Left lobe of liver (tissue), 2 donors: ENCODE results near the gene MBD5. TPM values are rescaled to one million over a fixed set of nuclear protein-coding genes. Genes with fewer than 3 reads are reported as not detected.

Experiments used
- ATAC-seq: fragments of 200-7000 bp; cut with Tn5 transposase; one replicate; pipeline ENCODE4 v1.9.1; 2020; ENCODE audit warnings: mild to moderate bottlenecking, moderate library complexity
- DNase-seq: peaks from one replicate; pipeline ENCODE4 v3.0.0-alpha.2; 2020; ENCODE audit warnings: low spot score
- total RNA-seq: library from RNA; stranded (reverse); gene quantifications from one replicate; pipeline ENCODE4 v1.2.1, GENCODE V29; 2021
- donor health status: DM: no; HTN: no; CAD: no; lungs with moderate emphysema.
- donor health status: DM: no; HTN: yes; CAD: no.

Gene MBD5
- total RNA-seq, 1 donor from 2014 or later, result 9.8 TPM

DNA sequence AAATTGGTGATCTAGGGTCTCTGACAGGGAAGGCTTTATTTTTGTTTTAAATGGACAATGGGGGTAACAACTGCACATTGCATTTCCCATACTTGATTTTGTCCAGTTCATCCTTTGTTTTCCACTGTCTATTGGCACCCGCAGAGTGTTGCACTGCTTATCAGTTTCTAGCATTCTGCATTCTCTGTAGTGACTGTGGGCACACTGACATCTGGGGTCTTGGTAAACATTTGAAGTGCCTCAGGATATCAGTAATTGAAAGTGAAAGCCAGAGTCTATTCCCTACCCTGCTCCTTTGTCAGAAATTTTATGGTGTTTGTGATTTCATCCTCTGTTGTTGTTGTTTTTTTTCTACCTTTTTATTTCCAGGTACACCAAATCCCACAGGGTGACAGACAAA is 491.6 kb downstream of the MBD5 start:
- ATAC-seq, result no peak

DNA sequence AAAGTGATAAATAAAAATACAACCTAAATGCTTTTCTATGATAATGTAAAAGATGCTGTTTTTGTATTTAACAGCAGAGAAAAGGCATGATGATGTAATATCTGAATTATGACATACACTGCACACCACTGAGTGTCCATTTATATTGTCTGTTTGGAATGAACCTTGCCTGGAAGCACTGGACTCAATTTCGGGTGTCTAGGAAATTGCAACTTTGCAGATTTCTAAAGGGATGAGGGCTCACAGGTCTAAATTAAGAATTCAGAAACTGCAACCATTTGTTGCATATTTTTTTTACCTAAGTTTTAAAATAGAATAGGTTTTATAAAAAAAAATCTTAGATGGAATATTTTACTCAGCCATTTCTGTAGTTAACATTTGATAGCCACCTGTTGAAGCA is 492.5 kb downstream of the MBD5 start:
- ATAC-seq, result no peak
- no peak for DNase-seq

More for the DNA sequence above, 491.6 kb downstream of the MBD5 start:
- no peak for DNase-seq

DNA sequence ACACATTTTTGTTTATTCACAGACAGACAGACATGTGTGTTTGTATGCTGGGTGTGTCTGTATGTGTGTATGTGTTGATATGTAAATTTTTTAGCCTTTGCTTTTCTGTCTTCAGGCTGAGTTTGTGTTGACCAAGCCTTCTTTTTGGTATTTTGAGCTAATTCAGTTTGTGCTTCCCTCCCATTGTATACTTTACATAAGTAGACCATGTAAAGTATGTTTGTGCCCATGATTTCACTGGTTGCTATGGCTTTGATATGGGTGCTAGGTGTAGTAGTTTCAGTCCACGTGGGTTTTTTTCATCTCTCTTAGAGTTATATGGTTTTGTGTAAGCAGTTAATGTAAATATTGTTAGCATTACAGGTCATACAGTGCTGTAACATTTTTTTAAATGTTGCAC is 494.2 kb downstream of the MBD5 start:
- DNase-seq (no peak), ATAC-seq (no peak)

DNA sequence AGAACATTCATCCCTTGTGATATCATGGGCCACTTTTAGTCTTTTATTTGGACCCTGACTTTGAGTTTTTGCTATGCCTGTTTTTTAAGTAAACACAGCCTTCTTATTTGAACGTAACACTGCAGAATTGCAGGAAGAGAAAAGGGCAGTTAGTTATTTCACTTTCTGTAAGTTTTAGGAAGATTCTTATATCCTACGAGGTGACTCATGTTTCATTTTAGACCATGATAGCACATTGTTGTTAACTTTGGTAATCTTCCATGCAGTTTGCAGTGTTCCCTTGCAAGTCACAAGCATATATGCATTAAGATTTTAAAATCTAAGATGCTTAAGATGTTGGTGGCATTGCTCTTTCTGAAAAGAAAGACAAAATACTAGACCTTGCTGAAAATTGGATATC is 495.1 kb downstream of the MBD5 start:
- DNase-seq (no peak), ATAC-seq (no peak)

DNA sequence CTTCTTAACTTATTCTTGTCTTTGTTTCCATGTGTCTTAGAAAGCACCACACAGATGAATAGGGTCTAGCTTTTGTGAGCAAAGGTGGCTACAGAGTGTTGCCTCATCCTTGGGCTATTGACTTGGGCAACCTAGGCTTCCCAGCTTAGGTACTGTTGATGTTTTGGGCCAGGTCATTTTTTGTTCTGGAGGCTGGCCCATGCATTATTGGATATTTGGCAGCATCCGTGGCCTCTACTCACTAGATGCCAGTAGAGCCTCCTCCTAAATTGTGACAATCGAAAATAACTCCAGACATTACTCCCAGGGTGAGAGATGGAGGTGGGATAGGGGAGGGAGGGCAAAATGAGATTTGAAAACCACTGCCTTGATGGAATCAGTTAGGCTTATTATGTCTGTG is 496.4 kb downstream of the MBD5 start:
- ATAC-seq, result no peak
- no peak for DNase-seq

DNA sequence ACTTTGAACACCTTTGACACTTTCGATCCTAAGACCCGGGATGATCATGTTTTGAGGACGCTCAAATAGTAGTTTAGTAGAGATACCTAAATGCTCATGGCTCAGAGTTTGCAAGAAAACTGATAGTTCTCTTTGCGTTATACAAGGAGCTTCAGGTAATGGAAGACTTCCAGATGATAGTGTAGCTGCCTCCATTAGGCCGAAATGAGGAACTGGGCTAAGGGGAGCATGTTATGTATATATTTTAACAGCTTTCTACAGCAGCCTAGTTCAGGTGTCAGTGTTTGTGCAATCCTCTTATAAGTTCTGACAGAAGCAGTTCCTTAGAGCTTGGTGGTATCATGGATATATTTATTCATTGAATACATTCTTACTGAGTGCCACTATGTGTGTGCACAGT is 496.9 kb downstream of the MBD5 start:
- ATAC-seq (no peak), DNase-seq (no peak)

DNA sequence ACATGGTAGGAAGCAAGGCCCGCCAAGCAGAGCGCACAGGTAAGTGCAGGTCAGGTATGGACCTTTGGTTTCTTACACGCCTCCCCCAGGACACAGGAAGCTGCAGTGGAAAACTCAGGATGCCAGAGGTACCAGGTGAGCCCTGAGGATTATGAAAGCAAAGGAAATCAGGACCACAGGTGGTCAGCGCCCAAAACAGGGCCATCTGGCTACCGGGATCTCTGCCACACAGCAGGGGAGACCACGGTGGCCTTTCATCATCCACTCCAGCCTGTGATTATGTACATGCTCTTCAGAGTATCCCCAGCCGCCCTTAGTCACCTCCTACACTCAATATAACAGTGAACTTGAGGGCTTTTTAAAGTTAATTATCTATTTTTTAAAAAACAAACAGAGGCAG is 498.1 kb downstream of the MBD5 start:
- no peak for ATAC-seq
- no peak for DNase-seq

DNA sequence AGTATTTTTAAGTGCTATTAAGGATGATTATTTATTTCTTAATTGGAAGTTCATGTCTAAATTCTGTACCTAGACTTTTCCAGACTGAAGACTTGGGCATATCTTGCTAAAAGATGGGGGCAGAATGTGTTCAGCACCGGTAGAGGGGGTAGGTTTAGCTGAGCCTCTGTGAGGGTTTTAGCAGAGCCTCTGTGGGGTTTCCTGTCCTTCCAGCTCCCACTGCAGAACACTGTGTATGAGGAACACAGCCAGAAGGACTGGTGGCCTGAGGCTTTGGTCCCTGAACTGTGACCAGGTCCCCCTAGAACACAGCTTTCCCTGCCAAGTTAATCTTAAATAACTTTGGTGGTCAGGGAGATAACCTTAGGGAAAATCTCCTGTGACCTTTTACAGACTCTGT is 500.3 kb downstream of the MBD5 start:
- DNase-seq (no peak), ATAC-seq (no peak)

DNA sequence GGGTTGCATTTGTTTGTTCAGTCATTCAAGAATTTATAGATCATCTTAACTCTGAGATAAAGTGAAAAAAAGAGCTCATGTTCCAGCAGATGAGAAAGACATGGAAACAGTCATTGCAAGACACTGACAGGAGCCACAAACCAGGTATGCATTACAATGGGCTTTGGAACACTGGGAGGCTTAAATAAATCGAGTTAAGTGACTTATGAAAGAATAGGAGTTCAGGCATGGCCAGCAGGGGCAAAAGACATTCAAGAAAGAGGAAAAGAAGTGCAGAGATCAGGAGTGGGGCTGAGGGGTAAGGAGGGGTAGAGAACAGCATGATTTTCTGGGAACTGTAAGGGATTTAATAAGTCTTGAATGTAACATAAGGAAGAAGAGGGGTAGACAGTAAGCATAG is 502.4 kb downstream of the MBD5 start:
- ATAC-seq, result no peak
- DNase-seq, result no peak

DNA sequence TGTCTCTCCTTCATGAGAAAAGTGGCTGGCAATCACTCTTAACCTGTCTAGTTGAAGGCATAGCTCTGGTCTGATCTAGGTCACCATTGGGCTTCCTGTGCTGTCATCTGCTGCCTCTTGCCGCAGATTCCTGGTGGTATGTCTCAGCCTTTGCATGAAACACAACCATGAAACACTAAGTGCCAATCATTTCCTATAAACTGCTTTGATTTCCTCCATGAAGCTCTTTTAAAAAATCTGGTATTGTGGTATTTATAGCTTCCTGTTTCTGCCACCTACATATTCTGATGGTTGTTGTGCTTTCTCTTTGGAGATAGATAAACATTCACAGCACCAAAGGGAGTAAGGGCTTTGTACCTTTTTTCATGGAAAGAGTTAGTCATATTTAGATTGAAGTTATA is 503.6 kb downstream of the MBD5 start:
- ATAC-seq (no peak), DNase-seq (no peak)

DNA sequence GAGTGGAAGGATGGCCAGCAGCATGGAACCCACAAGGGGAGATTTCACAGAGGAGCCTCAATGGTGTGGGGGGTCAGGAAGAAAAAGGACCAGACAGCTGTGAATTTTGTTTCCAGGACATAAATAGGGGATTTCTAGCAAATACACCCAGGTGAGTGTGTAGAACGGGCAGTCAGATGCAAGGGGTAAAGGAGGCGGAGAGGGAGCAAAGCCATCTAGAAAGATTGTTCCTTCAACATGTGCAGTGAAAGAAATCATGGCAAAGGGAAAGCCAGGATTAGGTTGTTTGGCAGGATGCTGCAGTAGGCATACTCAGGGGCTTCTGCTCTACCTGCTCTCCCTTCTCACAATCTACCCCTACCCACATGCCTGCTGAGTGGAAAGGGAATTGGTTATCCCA is 504.2 kb downstream of the MBD5 start:
- no peak for ATAC-seq
- DNase-seq, result no peak

DNA sequence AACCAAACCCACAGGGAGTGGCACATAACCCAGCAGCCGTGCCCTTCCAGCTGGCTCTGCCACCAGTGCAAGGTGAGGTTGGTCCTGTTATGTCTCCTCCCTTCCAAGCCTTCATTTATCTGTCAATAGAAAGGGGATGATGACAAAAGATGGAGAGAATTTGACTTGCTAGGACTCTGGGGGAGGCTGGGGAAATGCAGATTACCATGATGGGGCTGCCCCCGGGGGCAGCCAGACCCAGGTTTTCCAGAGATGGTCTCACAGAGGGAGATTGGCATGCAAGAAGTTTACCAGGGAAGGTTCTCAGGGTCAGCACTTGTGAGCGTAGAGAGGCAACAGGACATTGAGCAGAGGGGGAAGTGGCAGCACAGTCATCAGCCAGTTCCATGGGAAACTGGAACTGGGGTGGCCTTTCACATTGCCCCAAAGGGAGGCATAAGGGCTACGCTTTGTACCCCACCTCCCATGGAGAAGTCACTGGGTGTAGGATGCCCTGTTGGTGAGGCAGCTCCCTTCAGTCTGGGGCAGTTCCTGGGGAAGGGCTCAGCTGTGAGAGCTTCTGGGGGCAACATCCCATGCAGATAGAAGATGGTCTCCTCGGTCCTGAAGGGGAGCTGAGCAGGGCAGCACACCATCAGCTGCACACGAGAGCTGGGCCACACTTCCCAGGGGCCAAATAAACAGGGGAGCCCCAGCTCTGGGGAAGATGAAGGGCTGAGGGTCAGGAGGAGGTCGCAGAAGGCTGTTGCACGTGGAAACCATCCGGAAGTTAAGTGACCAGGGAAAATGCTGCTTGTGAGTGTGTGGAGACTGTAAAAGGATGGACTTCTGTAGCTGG is 505.8 kb downstream of the MBD5 start:
- DNase-seq (no peak), ATAC-seq (no peak)

DNA sequence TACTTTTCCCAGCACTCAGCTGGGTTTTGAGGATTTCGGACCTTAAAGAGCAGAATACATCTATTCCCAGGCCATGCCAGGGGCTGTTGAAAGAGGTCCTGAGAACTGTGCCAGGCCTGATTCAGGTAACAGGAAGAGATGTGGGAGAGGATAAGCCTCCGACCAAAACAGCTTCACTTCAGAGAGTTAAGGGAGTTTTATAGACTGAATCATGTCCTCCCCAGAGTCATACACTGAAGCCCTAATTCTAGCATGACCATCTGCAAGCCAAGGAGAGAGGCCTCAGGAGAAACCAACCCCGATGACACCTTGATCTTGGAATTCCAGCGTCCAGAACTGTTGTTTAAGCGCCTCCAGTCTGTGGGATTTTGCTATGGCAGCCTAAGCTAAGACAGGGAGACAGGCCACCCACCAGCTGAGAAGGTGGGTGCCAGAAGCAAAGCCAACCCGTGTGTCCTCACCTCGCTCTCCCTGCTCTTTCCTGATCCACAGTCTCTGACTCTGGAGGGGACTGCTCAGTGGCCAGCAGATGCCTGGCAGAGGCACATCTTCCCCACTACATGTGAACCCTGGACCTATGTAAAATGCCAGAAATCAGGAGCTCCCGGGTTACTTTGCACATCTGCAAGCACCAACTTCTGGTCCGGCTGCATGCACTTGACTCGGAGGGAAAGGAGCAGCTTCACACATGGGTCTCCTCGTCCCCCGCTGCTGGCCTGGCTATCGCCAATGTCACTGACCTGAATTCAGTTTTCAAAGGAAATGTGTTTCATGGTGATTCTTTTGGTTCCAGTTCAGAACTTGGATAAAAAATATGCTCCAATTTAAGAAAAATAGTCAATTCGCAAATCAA is 506.8 kb downstream of the MBD5 start:
- DNase-seq, result no peak
- ATAC-seq, result no peak

DNA sequence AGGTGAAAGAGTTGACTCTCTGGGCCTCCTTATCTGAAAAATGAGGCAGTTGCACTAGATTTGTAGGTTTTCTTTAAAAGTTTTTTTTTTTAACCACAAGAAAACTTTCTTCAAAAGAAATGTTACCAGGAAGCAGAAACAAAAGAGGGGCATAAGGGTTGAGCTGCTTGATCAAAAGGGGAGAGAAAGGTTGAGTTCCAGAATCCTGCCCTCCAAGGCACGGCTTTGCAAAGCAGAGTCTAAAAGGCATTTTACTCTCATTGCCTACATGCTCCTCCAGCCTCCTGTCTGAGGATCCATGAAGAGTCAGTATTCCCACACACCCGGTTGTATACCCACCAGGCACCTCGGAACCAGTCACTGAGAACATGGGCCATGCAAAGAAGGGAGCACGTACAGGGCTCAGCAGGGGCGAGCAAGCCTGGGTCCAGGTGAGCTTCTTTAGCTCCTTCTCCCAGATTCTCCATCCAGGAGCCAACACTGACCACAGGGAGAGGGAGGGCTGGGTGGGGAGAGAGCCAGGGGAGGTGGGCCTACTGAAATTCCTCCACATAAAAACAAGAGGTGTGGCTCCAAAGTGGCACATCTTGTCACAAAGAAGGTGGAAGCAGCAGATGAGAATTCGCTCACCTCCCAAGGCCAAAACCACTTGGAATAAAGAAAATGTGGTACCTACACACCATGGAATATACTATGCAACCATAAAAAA is 507.6 kb downstream of the MBD5 start:
- DNase-seq (no peak), ATAC-seq (no peak)

DNA sequence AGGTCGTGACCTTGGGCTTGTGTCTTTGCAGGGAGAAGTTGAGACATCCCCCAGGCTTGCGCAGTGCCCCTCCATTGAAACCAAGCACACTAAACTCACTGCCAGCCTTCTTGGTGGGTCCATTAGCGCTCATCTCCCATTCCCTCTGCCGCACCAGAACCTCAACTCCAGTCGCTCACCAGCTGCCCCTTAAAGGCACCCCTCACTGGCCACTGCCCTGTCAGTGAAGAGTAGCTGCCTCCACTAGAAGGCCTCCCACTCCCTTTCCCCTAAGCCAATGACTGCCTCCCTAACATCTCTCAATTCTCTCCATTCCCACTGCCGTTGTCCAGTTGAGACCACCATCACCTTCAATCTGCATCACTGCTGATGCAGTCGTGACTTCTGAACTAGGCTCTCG is 508.9 kb downstream of the MBD5 start:
- ATAC-seq (no peak), DNase-seq (peak; percentile 22)

DNA sequence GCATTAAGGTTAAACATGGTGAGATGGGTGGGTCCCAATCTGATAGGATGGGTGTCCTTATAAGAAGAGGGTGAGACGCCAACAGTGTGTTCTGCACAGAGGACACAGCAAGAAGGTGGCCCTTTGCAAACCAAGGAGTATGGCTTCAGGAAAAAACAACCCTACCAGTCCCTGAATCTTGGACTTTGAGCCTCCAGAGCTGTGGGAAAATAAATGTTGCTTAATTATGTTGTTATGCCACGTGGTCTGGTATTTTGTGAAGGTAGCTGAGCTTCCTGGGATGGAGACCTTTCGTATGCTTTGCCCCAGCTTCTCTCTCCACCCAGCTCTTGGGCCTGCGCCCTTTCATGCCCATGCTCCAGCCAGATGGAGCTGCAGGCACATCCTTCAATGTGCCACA is 509.5 kb downstream of the MBD5 start:
- DNase-seq (peak; percentile 27), ATAC-seq (peak; percentile 63)

DNA sequence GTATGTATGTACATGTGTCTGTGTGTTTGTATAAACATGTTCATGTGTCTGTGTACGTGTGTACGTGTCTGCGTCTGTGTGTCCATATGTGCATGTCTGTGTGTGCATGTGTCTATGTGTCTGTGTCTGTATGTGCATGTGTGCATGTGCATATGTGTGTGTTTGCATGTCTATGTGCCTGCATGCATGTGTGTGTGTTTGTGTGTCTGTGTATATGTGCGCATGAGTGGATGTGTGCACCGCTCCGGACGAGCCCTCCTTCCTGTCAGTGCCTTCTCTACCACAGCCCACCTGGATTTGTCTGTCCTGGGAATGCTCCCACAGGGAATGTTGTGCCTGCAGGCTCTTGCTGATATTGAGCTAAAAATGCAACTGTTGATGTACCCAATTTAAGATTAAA is 510.3 kb downstream of the MBD5 start:
- DNase-seq (no peak), ATAC-seq (no peak)

DNA sequence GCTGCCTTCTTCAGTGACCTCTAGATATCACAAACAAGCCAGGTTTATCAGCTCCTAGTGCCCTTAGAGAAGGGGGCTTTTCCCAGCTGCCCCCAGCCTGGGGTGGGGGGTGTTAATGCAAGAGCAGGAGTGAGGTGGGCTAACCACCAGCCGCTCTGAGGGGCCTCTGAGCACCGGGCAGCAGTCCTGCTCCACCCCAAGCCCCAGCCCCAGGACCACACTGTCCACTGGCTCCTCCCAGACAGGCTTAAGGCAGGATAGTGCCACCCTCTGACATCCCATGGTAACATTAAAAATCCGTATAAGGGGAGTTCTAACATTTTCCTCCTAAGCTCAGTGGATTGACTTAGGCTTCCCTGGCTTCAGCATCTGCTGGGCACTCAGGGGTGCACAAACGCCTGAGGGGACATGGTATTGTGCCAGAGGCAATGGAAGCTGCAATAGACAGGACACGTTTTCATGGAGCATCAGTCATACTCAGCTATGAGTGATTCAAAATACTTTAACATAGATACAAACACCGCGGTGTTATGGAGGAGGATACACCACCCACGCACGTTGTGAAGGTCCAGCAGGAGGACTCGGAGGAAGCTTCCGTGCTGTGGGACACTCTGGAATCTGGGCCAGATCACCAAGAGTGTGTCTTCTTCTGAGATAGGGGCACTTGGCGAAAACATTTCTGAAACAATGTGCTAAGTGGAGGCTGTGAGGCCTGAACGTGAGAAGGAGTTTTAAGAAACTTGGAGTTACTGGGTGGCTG is 511.0 kb downstream of the MBD5 start:
- ATAC-seq (no peak), DNase-seq (no peak)

DNA sequence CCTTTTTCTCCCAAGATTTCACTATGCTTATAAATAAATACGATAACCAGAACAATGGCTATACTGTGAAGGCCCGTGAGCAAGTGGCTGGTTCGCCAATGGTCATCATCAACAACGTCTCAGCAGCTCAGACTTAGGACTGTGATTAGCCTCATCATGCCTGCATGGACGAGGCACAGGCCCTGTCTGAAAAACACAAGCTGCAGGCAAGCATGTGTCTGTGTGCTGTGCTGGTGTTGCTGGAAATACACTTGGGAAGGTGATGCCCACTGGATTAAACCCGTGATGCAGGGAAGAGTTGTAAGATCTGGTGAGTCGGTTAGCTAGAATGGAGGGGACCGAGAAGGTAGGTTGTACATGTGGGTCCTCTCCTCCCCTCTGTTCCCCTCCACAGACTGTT is 512.1 kb downstream of the MBD5 start:
- DNase-seq (no peak), ATAC-seq (no peak)

DNA sequence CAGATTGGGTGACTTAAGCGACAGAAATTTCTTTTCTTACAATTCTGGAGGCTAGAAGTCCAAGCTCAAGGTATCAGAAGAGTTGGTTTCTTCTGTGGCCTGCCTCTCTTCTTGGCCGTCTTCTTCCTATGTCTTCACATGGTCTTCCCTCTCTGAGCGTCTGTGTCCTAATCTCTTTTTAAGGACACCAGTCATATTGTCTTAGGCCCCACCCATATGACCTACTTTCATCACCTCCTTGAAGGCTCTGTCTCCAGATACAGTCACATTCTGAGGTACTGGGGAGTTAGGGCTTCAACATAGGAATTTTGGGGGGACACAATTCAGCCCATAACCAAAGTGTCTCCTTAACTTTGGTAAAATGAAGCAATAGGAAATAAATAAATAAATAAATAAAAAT is 512.8 kb downstream of the MBD5 start:
- DNase-seq, result no peak
- ATAC-seq, result no peak
